K562 (cell line): ENCODE measurements around the gene RRBP1. TPM values are rescaled to one million over a fixed set of nuclear protein-coding genes. Genes with fewer than 3 reads are reported as not detected.

Experiments used
- C11orf30 ChIP-seq: fragments of 450-650 bp; IDR thresholded peaks from 2 replicates; pipeline ENCODE4 v1.6.1; 2016; ENCODE audit warnings: low read depth, mild to moderate bottlenecking
- CHCHD3 ChIP-seq: fragments of 250-450 bp; sonication (Bioruptor Pico); IDR thresholded peaks from 2 replicates; pipeline ENCODE4 v2.1.2; 2022; ENCODE audit warnings: mild to moderate bottlenecking
- HDAC1 ChIP-seq, 2 experiments: fragments of 450-650 bp; IDR thresholded peaks; 2 replicates each; pipeline ENCODE4 v1.6.1; 2016 to 2017; ENCODE audit warnings: inconsistent platforms in 1 of 2, mild to moderate bottlenecking in 1 of 2, moderate library complexity in 1 of 2
- MTA1 ChIP-seq: fragments of 450-650 bp; IDR thresholded peaks from 2 replicates; pipeline ENCODE4 v1.6.1; 2017; ENCODE audit warnings: borderline replicate concordance
- RNF219 ChIP-seq: fragments of 250-450 bp; sonication (Bioruptor Pico); IDR thresholded peaks from 2 replicates; pipeline ENCODE4 v1.5.0; 2022; ENCODE audit warnings: mild to moderate bottlenecking
- TFE3 ChIP-seq: fragments of 450-650 bp; formaldehyde crosslinking; IDR thresholded peaks from 2 replicates; pipeline ENCODE4 v1.4.0; 2020; ENCODE audit warnings: mild to moderate bottlenecking, mixed read lengths
- TGIF2 ChIP-seq: sonication (generic); formaldehyde crosslinking; IDR thresholded peaks from 2 replicates; pipeline ENCODE4 v1.8.1; 2022; ENCODE audit warnings: mild to moderate bottlenecking, missing genetic modification reagents, moderate library complexity
- ZNF197 ChIP-seq: fragments of 200-800 bp; sonication (Bioruptor generic); IDR thresholded peaks from 2 replicates; pipeline ENCODE4 v1.6.1; 2016; ENCODE audit warnings: low read depth, missing genetic modification characterization, missing compliant biosample characterization
- ZNF318 ChIP-seq, 2 experiments: fragments of 450-650 bp; IDR thresholded peaks; 2 replicates each; pipeline ENCODE4 v1.6.1; 2016; ENCODE audit warnings: mild to moderate bottlenecking in 2 of 2, borderline replicate concordance in 1 of 2, low read depth in 1 of 2, moderate library complexity in 1 of 2
- ZNF41 ChIP-seq: fragments of 250-450 bp; sonication (Bioruptor Pico); conservative IDR thresholded peaks from 2 replicates; pipeline ENCODE4 v1.4.0; 2020; ENCODE audit warnings: mild to moderate bottlenecking
- ZNF644 ChIP-seq: fragments of 200-800 bp; sonication (Bioruptor generic); IDR thresholded peaks from 2 replicates; pipeline ENCODE4 v1.6.1; 2016; ENCODE audit warnings: low read depth, missing genetic modification characterization, missing compliant biosample characterization
- polyA plus RNA-seq, 8 experiments: library from polyadenylated mRNA; depleted of rRNA in 4 of 8; stranded (reverse) in 5 of 8; unstranded in 3 of 8; fragments of >200 nt; fragmentation: Nextera tagmentation in 2 of 8; fragmentation: Illumina TruSeq in 1 of 8; extraction: Ambion mirVana in 2 of 8; extraction: Trizol in 1 of 8; gene quantifications; 2 replicates each; pipeline versions ENCODE4 v1.2.1 to v1.2.3, GENCODE V29; 2011 to 2014; ENCODE audit warnings: inconsistent platforms in 1 of 8, missing spikeins in 1 of 8
- total RNA-seq, 7 experiments: library from RNA; depleted of rRNA in 6 of 7; stranded (reverse); fragments of >200 nt in 6 of 7; fragmentation: Illumina TruSeq in 2 of 7; extraction: Trizol in 2 of 7; gene quantifications; 2 replicates each; pipeline versions ENCODE4 v1.2.1 to v1.2.3, GENCODE V29; 2011 to 2021; ENCODE audit warnings: low replicate concordance in 1 of 7

Gene RRBP1
- total and polyA plus RNA-seq, 9 of the 15 experiments (the other 6 are each of a cell fraction or from before 2014, with no cell fraction given) = 0.84 to 32.0 (median 17.6) TPM

- no peak for TF ChIP-seq ZNF318 (IDR thresholded peaks at IDR 0.05; ENCODE audit: borderline replicate concordance in 1 of 2, low read depth in 1 of 2)
- no peak for TF ChIP-seq RNF219
- TF ChIP-seq ZNF197 = no peak
- no peak for TF ChIP-seq C11orf30
- no peak for TF ChIP-seq CHCHD3 (CRISPR knock-in tag)
- no peak for TF ChIP-seq MTA1
- no peak for TF ChIP-seq HDAC1 (IDR thresholded peaks at IDR 0.05)
- TF ChIP-seq ZNF644 (tag) = no peak
- TF ChIP-seq ZNF41 (CRISPR knock-in tag) = no peak
- TF ChIP-seq TGIF2 (CRISPR knock-in tag) = no peak
- TF ChIP-seq TFE3 (CRISPR knock-in tag) = no peak
Observed at GRCh38 chr20:17619351-17620093, 62.5 kb downstream of the RRBP1 start (continued).
